ENCODE results near the gene MRPL40. TPM values are rescaled to one million over a fixed set of nuclear protein-coding genes. Genes with fewer than 3 reads are reported as not detected.

Gene MRPL40
- total RNA-seq, 2 experiments from 2014 or later = 22.0 to 23.6 TPM

DNA sequence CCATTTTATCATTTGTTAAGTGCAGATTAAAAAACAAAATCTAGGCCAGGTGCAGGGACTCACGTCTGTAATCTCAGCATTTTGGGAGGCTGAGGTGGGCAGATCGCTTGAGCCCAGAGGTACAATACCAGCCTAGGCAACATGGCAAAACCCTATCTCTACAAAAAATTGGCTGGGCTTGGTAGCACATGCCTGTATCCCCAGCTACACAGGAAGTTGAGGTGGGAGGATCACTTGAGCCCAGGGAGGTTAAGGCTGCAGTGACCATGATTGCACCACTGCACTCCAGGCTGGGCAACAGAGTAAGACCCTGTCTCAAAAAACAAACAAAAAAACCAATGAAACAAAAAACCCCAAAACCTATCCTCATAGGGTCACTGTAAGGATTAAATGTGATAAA, 33.7 kb upstream of the MRPL40 start:
- POLR2A ChIA-PET = interaction anchor here (0.6 kb wide), 1 partner anchor 11 kb away, joined by 3 read pairs; no protein-coding TSS in a partner anchor
- DNase-seq (no peak), ATAC-seq (ENCODE audit: low read depth) (no peak)
- no peaks in the 10 kb centered on the region for H3K4me1 Mint-ChIP-seq
- H3K9me3 Mint-ChIP-seq = no peaks in the 10 kb centered on the region
- H3K27me3 Mint-ChIP-seq = no peaks in the 10 kb centered on the region
- H3K36me3 Mint-ChIP-seq = peaks cover 9% of the 10 kb centered on the region
- H3K27ac Mint-ChIP-seq = no peak overlapping the region
- H3K4me3 Mint-ChIP-seq = no peak overlapping the region

GRCh38 chr22:19400881-19401280, 31.5 kb upstream of the MRPL40 start:
- Mint-ChIP-seq H3K36me3 (peaks cover 12% of the 10 kb centered on the region), H3K4me3 (no peak overlapping the region), H3K27me3 (no peaks in the 10 kb centered on the region), H3K27ac (no peak overlapping the region), H3K4me1 (no peaks in the 10 kb centered on the region), H3K9me3 (no peaks in the 10 kb centered on the region)
- DNase-seq (no peak), ATAC-seq (ENCODE audit: low read depth) (no peak)
- POLR2A ChIA-PET = no interaction called here

DNA sequence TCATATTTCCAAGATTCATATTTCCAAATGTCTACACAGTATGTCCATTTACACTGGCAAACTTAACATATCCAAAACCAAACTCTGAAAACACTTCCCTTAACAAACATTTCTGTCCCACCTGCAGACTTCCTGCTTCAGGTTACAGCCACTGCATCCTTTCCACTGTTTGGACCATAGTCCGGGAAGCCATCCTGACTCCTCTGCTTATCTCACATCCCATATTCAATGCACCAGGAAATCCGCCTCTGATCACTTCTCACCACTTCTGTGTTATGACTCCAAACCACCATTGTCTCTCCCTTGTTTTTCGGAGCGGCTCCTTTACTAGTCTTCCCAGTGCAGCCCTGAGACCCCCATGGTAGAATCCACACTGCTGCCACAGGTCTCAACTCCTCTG, 30.9 kb upstream of the MRPL40 start:
- no peaks in the 10 kb centered on the region for H3K27me3 Mint-ChIP-seq
- H3K4me3 Mint-ChIP-seq = no peak overlapping the region
- DNase-seq = no peak
- H3K9me3 Mint-ChIP-seq = no peaks in the 10 kb centered on the region
- ATAC-seq (ENCODE audit: low read depth) = no peak
- no peaks in the 10 kb centered on the region for H3K4me1 Mint-ChIP-seq
- POLR2A ChIA-PET = no interaction called here
- H3K36me3 Mint-ChIP-seq = peaks cover 12% of the 10 kb centered on the region
- no peak overlapping the region for H3K27ac Mint-ChIP-seq

DNA sequence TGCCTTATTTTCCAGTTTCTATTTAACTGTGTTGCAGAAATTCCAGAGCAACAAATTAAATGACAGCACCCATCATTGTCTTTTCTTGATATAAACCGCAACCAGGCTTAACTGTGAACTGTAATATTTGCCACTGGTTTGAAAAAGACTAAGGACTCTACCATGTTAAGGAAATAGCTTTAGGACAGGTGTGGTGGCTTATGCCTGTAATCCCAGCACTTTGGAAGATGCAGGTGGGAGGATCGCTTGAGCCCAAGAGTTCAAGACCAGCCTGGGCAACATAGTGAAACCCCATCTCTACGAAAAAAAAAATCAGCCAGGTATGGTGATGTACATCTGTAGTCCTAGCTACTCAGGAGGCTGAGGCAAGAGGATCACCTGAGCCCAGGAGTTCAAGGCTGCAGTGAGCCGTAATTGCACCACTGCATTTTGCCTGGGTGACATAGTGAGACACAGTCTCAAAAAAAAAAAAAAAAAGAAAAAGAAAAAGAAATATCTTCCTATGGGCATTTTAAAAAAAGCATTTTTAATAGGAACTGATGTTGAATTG, 29.6 kb upstream of the MRPL40 start:
- no peaks in the 10 kb centered on the region for H3K4me1 Mint-ChIP-seq
- DNase-seq (no peak), ATAC-seq (ENCODE audit: low read depth) (no peak)
- H3K9me3 Mint-ChIP-seq = no peaks in the 10 kb centered on the region
- no peak overlapping the region for H3K27ac Mint-ChIP-seq
- peaks cover 12% of the 10 kb centered on the region for H3K36me3 Mint-ChIP-seq
- POLR2A ChIA-PET = no interaction called here
- no peak overlapping the region for H3K4me3 Mint-ChIP-seq
- no peaks in the 10 kb centered on the region for H3K27me3 Mint-ChIP-seq

- Mint-ChIP-seq H3K4me1 (no peaks in the 10 kb centered on the region), H3K36me3 (peaks cover 13% of the 10 kb centered on the region), H3K4me3 (peak overlapping the region; percentile 9), H3K27ac (peak overlapping the region; percentile 7), H3K27me3 (no peaks in the 10 kb centered on the region), H3K9me3 (no peaks in the 10 kb centered on the region)
- ATAC-seq (ENCODE audit: low read depth) (no peak), DNase-seq (no peak)
- POLR2A ChIA-PET = interaction anchor here (1.5 kb wide), 1 partner anchor 27 kb away, joined by 5 read pairs; the partner anchor contains the start of gene HIRA
These were observed 27.7 kb upstream of the MRPL40 start for GRCh38 chr22:19404676-19405075.

DNA sequence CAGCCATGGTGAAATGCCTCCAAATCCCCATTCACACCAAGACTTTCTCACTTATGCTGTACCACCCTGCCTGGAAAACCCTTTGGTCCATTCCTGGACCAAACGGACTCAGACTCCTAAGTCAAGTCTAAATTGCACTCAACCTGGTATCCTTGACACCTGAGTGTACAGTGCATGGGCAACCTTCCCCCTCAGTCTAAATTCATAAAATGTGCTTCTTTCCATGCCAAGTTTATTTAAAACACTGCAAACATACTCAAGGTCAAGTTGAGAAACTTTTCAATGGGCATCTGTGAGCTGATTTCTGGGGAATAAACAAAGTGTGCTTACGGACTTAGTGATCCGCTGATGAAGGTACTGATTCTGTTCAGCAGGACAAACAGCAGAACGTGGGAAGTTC, 27.2 kb upstream of the MRPL40 start:
- Mint-ChIP-seq H3K36me3 (peaks cover 14% of the 10 kb centered on the region), H3K9me3 (no peaks in the 10 kb centered on the region), H3K4me1 (no peaks in the 10 kb centered on the region), H3K4me3 (no peak overlapping the region), H3K27ac (peak overlapping the region; percentile 7), H3K27me3 (no peaks in the 10 kb centered on the region)
- POLR2A ChIA-PET = interaction anchor here (1.5 kb wide), 1 partner anchor 27 kb away, joined by 5 read pairs; the partner anchor contains the start of gene HIRA
- DNase-seq = no peak
- ATAC-seq (ENCODE audit: low read depth) = no peak

GRCh38 chr22:19405652-19406051, 26.7 kb upstream of the MRPL40 start:
- ATAC-seq (ENCODE audit: low read depth) (no peak), DNase-seq (no peak)
- Mint-ChIP-seq H3K27ac (no peak overlapping the region), H3K4me1 (no peaks in the 10 kb centered on the region), H3K27me3 (no peaks in the 10 kb centered on the region), H3K36me3 (peaks cover 13% of the 10 kb centered on the region), H3K9me3 (no peaks in the 10 kb centered on the region), H3K4me3 (no peak overlapping the region)
- POLR2A ChIA-PET = interaction anchor here (1.5 kb wide), 1 partner anchor 26 kb away, joined by 5 read pairs; the partner anchor contains the start of gene HIRA

DNA sequence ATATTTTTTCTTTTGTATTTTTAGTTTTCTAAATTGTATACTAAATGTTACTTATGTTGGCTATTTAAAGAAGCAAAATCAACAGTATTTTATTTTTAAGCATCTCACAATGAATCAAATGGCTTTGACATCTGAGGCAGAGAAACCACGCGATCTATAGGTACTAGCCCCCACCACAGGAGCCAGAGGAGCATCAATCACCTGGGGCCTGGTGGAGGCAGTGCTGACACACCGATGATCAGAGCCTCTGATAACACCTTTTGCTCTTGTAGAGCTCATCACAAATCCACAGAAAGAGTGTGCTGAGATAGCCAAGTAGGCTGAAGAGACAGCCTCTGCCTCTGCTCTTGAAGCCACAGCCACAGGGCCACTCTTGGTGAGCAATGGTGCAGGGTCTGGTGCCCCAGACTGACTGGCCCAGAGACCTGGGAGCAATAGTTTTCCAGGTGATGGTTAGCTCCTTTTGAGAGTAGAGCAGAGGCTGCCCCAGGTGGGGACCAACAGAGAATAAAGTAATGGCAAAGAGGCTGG, 26.0 kb upstream of the MRPL40 start:
- Mint-ChIP-seq H3K4me1 (no peaks in the 10 kb centered on the region), H3K9me3 (no peaks in the 10 kb centered on the region), H3K27me3 (no peaks in the 10 kb centered on the region), H3K27ac (no peak overlapping the region), H3K36me3 (peaks cover 12% of the 10 kb centered on the region), H3K4me3 (no peak overlapping the region)
- ATAC-seq (ENCODE audit: low read depth) = peak; percentile 54
- DNase-seq = no peak
- POLR2A ChIA-PET = no interaction called here

- DNase-seq = no peak
- POLR2A ChIA-PET = interaction anchor here (0.6 kb wide), 1 partner anchor 14 kb away, joined by 3 read pairs; no protein-coding TSS in a partner anchor
- ATAC-seq (ENCODE audit: low read depth) = no peak
- Mint-ChIP-seq H3K9me3 (no peaks in the 10 kb centered on the region), H3K4me3 (no peak overlapping the region), H3K27me3 (no peaks in the 10 kb centered on the region), H3K36me3 (peaks cover 12% of the 10 kb centered on the region), H3K4me1 (peaks cover 1% of the 10 kb centered on the region), H3K27ac (no peak overlapping the region)
These were observed 25.5 kb upstream of the MRPL40 start for GRCh38 chr22:19406846-19407245.

- no peaks in the 10 kb centered on the region for H3K9me3 Mint-ChIP-seq
- peaks cover 13% of the 10 kb centered on the region for H3K36me3 Mint-ChIP-seq
- DNase-seq (no peak), ATAC-seq (ENCODE audit: low read depth) (no peak)
- POLR2A ChIA-PET = interaction anchor here (0.6 kb wide), 1 partner anchor 13 kb away, joined by 3 read pairs; no protein-coding TSS in a partner anchor
- no peak overlapping the region for H3K4me3 Mint-ChIP-seq
- no peaks in the 10 kb centered on the region for H3K27me3 Mint-ChIP-seq
- peaks cover 5% of the 10 kb centered on the region for H3K4me1 Mint-ChIP-seq
- no peak overlapping the region for H3K27ac Mint-ChIP-seq
These were observed 24.4 kb upstream of the MRPL40 start for GRCh38 chr22:19407649-19408606.

- POLR2A ChIA-PET = interaction anchor here (0.6 kb wide), 1 partner anchor 1110 kb away, joined by 3 read pairs; no protein-coding TSS in a partner anchor
- no peaks in the 10 kb centered on the region for H3K9me3 Mint-ChIP-seq
- DNase-seq (no peak), ATAC-seq (ENCODE audit: low read depth) (no peak)
- no peak overlapping the region for H3K27ac Mint-ChIP-seq
- H3K36me3 Mint-ChIP-seq = peaks cover 8% of the 10 kb centered on the region
- H3K27me3 Mint-ChIP-seq = no peaks in the 10 kb centered on the region
- H3K4me3 Mint-ChIP-seq = no peak overlapping the region
- H3K4me1 Mint-ChIP-seq = peaks cover 13% of the 10 kb centered on the region
These were observed 21.2 kb upstream of the MRPL40 start for GRCh38 chr22:19410941-19411689.

GRCh38 chr22:19411690-19412045, 20.7 kb upstream of the MRPL40 start:
- Mint-ChIP-seq H3K36me3 (peaks cover 12% of the 10 kb centered on the region), H3K27me3 (no peaks in the 10 kb centered on the region), H3K4me1 (peaks cover 13% of the 10 kb centered on the region), H3K4me3 (no peak overlapping the region), H3K9me3 (no peaks in the 10 kb centered on the region), H3K27ac (no peak overlapping the region)
- no peak for DNase-seq
- ATAC-seq (ENCODE audit: low read depth) = no peak
- POLR2A ChIA-PET = interaction anchor here (0.6 kb wide), 1 partner anchor 1109 kb away, joined by 3 read pairs; no protein-coding TSS in a partner anchor

GRCh38 chr22:19412478-19412877, 19.9 kb upstream of the MRPL40 start:
- ATAC-seq (ENCODE audit: low read depth) (no peak), DNase-seq (no peak)
- no peaks in the 10 kb centered on the region for H3K9me3 Mint-ChIP-seq
- peak overlapping the region; percentile 46 for H3K27ac Mint-ChIP-seq
- no peak overlapping the region for H3K4me3 Mint-ChIP-seq
- H3K4me1 Mint-ChIP-seq = peaks cover 13% of the 10 kb centered on the region
- H3K36me3 Mint-ChIP-seq = peaks cover 16% of the 10 kb centered on the region
- POLR2A ChIA-PET = interaction anchor here (1.0 kb wide), 1 partner anchor 34 kb away, joined by 3 read pairs; no protein-coding TSS in a partner anchor
- H3K27me3 Mint-ChIP-seq = no peaks in the 10 kb centered on the region

Data from activated naive CD8-positive, alpha-beta T cell treated with anti-CD3 and anti-CD28 coated beads, Interleukin-2, amount 10 ng/mL, durations not matched to agents 7 days and 5 days (primary cell).